Gastroesophageal sphincter (tissue), 4 donors: Measurements from ENCODE around the gene SYNE1. TPM values are rescaled to one million over a fixed set of nuclear protein-coding genes. Genes with fewer than 3 reads are reported as not detected.

Source experiments
- ATAC-seq: fragments of 150-250 bp; one replicate; pipeline ENCODE4 v1.9.1; 2016; ENCODE audit warnings: mild to moderate bottlenecking, moderate library complexity
- H3K27ac ChIP-seq, 4 donors: fragments of 200-600 bp; sonication (generic) in 3 of 4; 1 replicate in 3 of 4; 2 replicates in 1 of 4; pipeline ENCODE4 v1.5.1; 2016 to 2019
- H3K27me3 ChIP-seq: fragments of 200-600 bp; sonication (generic); one replicate; pipeline ENCODE4 v1.5.1; 2019
- H3K36me3 ChIP-seq, 2 donors: fragments of 200-600 bp; sonication (generic); one replicate each; pipeline ENCODE4 v1.5.1; 2019; ENCODE audit warnings: control low read depth in 1 of 2
- H3K4me1 ChIP-seq, 3 donors: fragments of 200-600 bp; sonication (generic); 1 replicate in 2 of 3; 2 replicates in 1 of 3; pipeline ENCODE4 v1.5.1; 2016 to 2019; ENCODE audit warnings: control low read depth in 2 of 3
- H3K4me3 ChIP-seq, 2 donors: fragments of 200-600 bp; sonication (generic); one replicate each; pipeline ENCODE4 v1.5.1; 2019; ENCODE audit warnings: mild to moderate bottlenecking in 1 of 2, moderate library complexity in 1 of 2
- H3K9me3 ChIP-seq, 3 donors: fragments of 200-600 bp; sonication (generic); one replicate each; pipeline ENCODE4 v1.5.1; 2017 to 2019; ENCODE audit warnings: control low read depth in 2 of 3
- EP300 ChIP-seq: sonication (generic); formaldehyde crosslinking; IDR thresholded peaks from one replicate; pipeline ENCODE4 v1.6.1; 2017; ENCODE audit warnings: antibody characterized with exemption, mild to moderate bottlenecking
- POLR2A ChIP-seq, 2 donors: fragments of 450-650 bp; IDR thresholded peaks; one replicate each; pipeline ENCODE4 v1.6.1; 2017; ENCODE audit warnings: antibody characterized with exemption in 2 of 2, mild to moderate bottlenecking in 2 of 2, moderate library complexity in 1 of 2
- POLR2AphosphoS5 ChIP-seq: sonication (generic); formaldehyde crosslinking; IDR thresholded peaks from one replicate; pipeline ENCODE4 v1.6.1; 2017; ENCODE audit warnings: antibody characterized with exemption
- WGBS, 2 donors: methylation state at CpG; one replicate each; pipeline ENCODE4 v1.1.5; 2018; ENCODE audit warnings: low coverage in 1 of 2; 5-methylcytosine and 5-hydroxymethylcytosine counted together
- total RNA-seq, 4 donors: library from RNA; depleted of rRNA; stranded (reverse); fragments of >200 nt; gene quantifications; one replicate each; pipeline ENCODE4 v1.1.0, GENCODE V29; 2016
- TF ChIP-seq, protein P1 (sequence below), 4 experiments: fragments of 200-600 bp in 2 of 4; fragments of 450-650 bp in 2 of 4; sonication (generic) in 1 of 4; IDR thresholded peaks; one replicate each; pipeline ENCODE4 v1.5.1; 2017 to 2019; ENCODE audit warnings: antibody characterized with exemption in 4 of 4, mild to moderate bottlenecking in 2 of 4, moderate library complexity in 2 of 4

Gene SYNE1
- total RNA-seq, 4 donors from 2014 or later, result 160 to 268 (median 215) TPM

DNA sequence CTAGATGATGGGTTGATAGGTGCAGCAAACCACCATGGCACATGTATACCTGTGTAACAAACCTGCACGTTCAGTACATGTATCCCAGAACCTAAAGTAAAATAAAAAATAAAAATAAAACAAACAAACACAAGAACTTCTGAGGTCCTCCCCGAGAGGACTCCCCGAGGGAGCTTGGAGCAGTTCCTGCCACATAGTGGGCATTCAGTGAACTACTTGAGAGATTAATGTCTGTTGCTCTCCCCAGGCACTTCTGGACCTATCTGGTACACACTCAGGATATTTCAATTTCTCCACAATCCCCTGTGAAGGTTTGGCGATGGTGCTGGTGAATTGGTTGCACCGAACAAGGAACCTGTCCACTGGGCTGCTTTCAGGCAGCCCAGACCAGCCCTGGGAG is 518.5 kb downstream of the SYNE1 start:
- Histone ChIP-seq H3K4me3 (no peak overlapping the region), H3K9me3 (no peaks in the 10 kb centered on the region), H3K27ac (no peak overlapping the region), H3K27me3 (no peaks in the 10 kb centered on the region), H3K4me1 (peaks cover 0 to 13% (median 7%) of the 10 kb centered on the region in 3 donors), H3K36me3 (peaks cover 0 to 41% of the 10 kb centered on the region in 2 donors)
- TF ChIP-seq POLR2AphosphoS5 (no peak), EP300 (no peak)
- TF ChIP-seq, protein P1, sequence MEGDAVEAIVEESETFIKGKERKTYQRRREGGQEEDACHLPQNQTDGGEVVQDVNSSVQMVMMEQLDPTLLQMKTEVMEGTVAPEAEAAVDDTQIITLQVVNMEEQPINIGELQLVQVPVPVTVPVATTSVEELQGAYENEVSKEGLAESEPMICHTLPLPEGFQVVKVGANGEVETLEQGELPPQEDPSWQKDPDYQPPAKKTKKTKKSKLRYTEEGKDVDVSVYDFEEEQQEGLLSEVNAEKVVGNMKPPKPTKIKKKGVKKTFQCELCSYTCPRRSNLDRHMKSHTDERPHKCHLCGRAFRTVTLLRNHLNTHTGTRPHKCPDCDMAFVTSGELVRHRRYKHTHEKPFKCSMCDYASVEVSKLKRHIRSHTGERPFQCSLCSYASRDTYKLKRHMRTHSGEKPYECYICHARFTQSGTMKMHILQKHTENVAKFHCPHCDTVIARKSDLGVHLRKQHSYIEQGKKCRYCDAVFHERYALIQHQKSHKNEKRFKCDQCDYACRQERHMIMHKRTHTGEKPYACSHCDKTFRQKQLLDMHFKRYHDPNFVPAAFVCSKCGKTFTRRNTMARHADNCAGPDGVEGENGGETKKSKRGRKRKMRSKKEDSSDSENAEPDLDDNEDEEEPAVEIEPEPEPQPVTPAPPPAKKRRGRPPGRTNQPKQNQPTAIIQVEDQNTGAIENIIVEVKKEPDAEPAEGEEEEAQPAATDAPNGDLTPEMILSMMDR (IDR thresholded peaks at IDR 0.05), result no peak
- no peak for ATAC-seq
- WGBS, 2 donors, result 88 to 89% methylated on average over 3 to 5 of the region's 5 CpGs

DNA sequence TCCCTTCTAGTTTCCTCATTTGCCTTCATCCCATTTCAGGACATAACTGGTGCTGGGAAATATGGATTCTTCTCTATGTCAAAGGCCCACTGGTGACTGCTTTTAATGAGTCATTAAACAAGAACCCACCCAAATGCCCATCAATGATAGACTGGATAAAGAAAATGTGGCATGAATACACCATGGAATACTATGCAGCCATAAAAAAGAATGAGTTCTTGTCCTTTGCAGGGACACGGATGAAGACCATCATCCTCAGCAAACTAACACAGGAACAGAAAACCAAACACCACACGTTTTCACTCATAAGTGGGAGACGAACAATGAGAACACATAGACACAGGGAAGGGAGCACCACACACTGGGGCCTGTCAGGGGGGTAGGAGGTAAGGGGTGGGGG is 518.9 kb downstream of the SYNE1 start:
- peaks cover 0 to 13% (median 7%) of the 10 kb centered on the region in 3 donors for H3K4me1 ChIP-seq
- H3K9me3 ChIP-seq, result no peaks in the 10 kb centered on the region
- peaks cover 0 to 38% of the 10 kb centered on the region in 2 donors for H3K36me3 ChIP-seq
- no peak overlapping the region for H3K27ac ChIP-seq
- H3K27me3 ChIP-seq, result no peaks in the 10 kb centered on the region
- no peak for ATAC-seq
- WGBS, 2 donors, result 92 to 100% methylated on average over 3 of the region's 3 CpGs
- no peak for TF ChIP-seq POLR2AphosphoS5
- no peak for TF ChIP-seq EP300
- no peak for TF ChIP-seq POLR2A (IDR thresholded peaks at IDR 0.05)
- TF ChIP-seq, protein P1 (IDR thresholded peaks at IDR 0.05), result no peak
- no peak overlapping the region for H3K4me3 ChIP-seq

DNA sequence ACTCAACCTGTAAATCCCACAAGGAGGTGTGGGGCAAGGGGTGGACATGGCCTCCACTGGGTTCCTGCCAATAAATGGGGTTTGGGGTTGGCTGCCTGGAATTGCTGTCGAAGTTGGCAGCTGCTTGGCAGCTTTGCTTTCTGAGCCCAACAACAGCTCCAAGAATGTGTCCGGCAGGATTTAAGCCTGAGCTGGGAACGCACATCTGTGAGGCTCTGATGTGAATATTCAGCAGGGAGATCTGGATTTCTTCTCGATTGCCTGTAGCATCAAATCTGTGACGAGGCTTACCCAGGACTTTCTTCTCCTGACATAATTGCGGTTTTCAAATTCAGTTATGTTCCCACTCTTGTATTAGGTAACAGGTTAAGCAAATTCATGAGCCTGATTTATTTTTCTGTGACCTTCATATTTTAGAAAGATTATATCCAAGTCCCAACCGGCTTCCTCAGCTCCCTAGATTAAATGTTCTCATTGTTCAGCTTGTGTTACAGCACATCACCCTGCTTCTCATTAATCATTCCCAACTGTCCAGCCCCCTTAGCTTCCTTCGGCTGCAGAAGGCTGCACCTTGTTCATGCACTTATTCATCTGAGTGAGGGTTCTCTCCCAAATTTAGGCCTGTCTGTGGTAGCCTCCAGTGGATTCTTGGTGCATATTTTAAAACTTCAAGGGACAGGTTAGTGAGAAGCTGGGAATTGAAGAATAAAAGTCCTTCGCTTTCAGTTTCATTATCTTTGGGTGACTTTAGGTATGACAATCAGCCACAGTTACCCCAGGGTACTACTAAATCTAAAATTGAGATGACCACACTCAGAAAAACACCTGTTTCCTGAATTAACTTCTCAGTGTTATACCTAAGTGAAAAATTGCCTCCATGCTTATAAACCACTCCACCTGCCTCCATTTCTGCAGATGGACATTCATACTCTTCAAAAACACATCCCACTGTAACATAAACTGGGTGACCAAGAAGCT is 519.7 kb downstream of the SYNE1 start:
- TF ChIP-seq POLR2AphosphoS5, result peak; percentile 30
- no peak for TF ChIP-seq EP300
- TF ChIP-seq, protein P1 (IDR thresholded peaks at IDR 0.05), result no peak
- H3K36me3 ChIP-seq, result peaks cover 0 to 32% of the 10 kb centered on the region in 2 donors
- H3K27ac ChIP-seq, result peak overlapping the region in 3 of 4 donors; percentile 2 to 61 (median 44)
- H3K4me1 ChIP-seq, result peaks cover 0 to 14% (median 7%) of the 10 kb centered on the region in 3 donors
- H3K4me3 ChIP-seq, result no peak overlapping the region
- no peaks in the 10 kb centered on the region for H3K9me3 ChIP-seq
- ATAC-seq, result no peak
- no peaks in the 10 kb centered on the region for H3K27me3 ChIP-seq
- 27 to 30% methylated on average over 6 to 8 of the region's 9 CpGs for WGBS, 2 donors

DNA sequence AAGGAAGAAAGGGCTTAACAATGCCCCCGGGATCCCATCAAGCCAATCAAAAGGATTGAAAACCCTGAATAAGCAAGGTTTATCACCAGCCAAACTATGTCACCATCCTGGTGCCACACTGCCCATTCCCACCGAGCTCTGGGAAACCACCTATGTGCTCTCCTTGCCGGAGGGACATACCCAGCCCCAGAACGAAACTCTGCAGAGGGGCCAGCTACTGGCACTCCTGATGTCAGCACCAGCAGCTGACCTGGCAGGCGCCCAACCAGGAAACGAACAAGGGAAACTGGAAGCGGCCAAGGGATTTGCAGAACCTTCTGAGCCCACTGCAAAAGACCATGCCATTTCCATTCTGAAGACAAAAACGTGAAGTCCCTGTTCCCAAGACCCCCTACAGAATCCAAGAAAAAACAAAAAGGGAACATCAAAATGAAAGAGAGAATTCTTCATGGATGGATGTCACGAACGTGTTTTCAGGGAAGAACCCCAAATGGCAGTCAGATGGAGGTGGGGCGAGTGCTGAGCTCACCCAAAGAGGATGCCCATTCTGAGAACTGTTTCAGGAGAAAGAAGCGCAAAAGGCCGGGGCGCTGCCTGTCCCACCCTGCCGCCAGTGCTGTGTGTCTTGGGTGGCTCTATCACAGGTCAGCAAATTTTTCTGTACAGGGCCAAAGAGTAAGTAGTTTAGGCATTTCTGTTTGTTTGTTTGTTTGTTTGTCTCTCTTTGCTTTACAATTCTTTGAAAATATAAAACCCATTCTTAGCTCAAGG is 524.5 kb downstream of the SYNE1 start:
- Histone ChIP-seq H3K27me3 (no peaks in the 10 kb centered on the region), H3K4me3 (peak overlapping the region in 1 of 2 donors; percentile 1), H3K9me3 (no peaks in the 10 kb centered on the region), H3K4me1 (peaks cover 0 to 31% (median 13%) of the 10 kb centered on the region in 3 donors), H3K36me3 (no peaks in the 10 kb centered on the region), H3K27ac (no peak overlapping the region)
- WGBS, 2 donors, result 71 to 81% methylated on average over 10 of the region's 15 CpGs
- TF ChIP-seq EP300 (no peak), POLR2AphosphoS5 (no peak), POLR2A (IDR thresholded peaks at IDR 0.05) (no peak)
- TF ChIP-seq, protein P1 (IDR thresholded peaks at IDR 0.05), result no peak
- ATAC-seq, result no peak
